HG02798 (cell line): Measurements from ENCODE around the gene CA6.
A peak's percentile ranks its signal among the peaks of the same experiment; 100 is the strongest.
"Not testable (repeated sequence)": the region's sequence is repeated elsewhere in the genome, so short reads cannot be mapped to it uniquely, and the experiment has no call there.

Source experiments
- ATAC-seq: cut with Tn5 transposase; IDR thresholded peaks from one replicate; pipeline ENCODE4 v1.9.1; 2021; ENCODE audit warnings: mild to moderate bottlenecking; ENCODE audit not compliant: unreplicated experiment, poor library complexity

Gene CA6

GRCh38 chr1:9001534-9002214 lies 56.0 kb downstream of the CA6 start:
- ATAC-seq: not testable (repeated sequence)

- ATAC-seq: not testable (repeated sequence)
These were observed 56.5 kb downstream of the CA6 start for GRCh38 chr1:9002215-9002560.

- ATAC-seq: no peak
These were observed 58.5 kb downstream of the CA6 start for GRCh38 chr1:9004031-9004699.

- peak; percentile 48 for ATAC-seq
These were observed 59.2 kb downstream of the CA6 start for GRCh38 chr1:9004700-9005394.

GRCh38 chr1:9005395-9005708 lies 59.7 kb downstream of the CA6 start:
- ATAC-seq: no peak

GRCh38 chr1:9006956-9007615 lies 61.4 kb downstream of the CA6 start:
- ATAC-seq: no peak

- ATAC-seq: peak; percentile 57
These were observed 62.6 kb downstream of the CA6 start for GRCh38 chr1:9008236-9008635.

GRCh38 chr1:9009438-9010370 lies 64.0 kb downstream of the CA6 start:
- no peak for ATAC-seq

- ATAC-seq: peak; percentile 44
These were observed 65.2 kb downstream of the CA6 start for GRCh38 chr1:9010781-9011323.

- ATAC-seq: no peak
These were observed 68.2 kb downstream of the CA6 start for GRCh38 chr1:9013819-9014218.

GRCh38 chr1:9014475-9015375 lies 69.1 kb downstream of the CA6 start:
- no peak for ATAC-seq

- ATAC-seq: no peak
These were observed 70.8 kb downstream of the CA6 start for GRCh38 chr1:9016455-9016854.

GRCh38 chr1:9018333-9018732 lies 72.7 kb downstream of the CA6 start:
- ATAC-seq: no peak

GRCh38 chr1:9019896-9020295 lies 74.2 kb downstream of the CA6 start:
- no peak for ATAC-seq

GRCh38 chr1:9020305-9020704 lies 74.6 kb downstream of the CA6 start:
- ATAC-seq: no peak

GRCh38 chr1:9022026-9022738 lies 76.5 kb downstream of the CA6 start:
- ATAC-seq: not testable (repeated sequence)

GRCh38 chr1:9022773-9023172 lies 77.1 kb downstream of the CA6 start:
- ATAC-seq: no peak
